GM15510 (cell line): ENCODE results near the gene POLN.

Experiments used
- POLR2A ChIP-seq: IDR thresholded peaks from 3 replicates; pipeline ENCODE4 v1.6.1; 2011; ENCODE audit warnings: borderline replicate concordance; ENCODE audit not compliant: insufficient read length; ENCODE audit errors: extremely low read depth

The POLN gene

DNA sequence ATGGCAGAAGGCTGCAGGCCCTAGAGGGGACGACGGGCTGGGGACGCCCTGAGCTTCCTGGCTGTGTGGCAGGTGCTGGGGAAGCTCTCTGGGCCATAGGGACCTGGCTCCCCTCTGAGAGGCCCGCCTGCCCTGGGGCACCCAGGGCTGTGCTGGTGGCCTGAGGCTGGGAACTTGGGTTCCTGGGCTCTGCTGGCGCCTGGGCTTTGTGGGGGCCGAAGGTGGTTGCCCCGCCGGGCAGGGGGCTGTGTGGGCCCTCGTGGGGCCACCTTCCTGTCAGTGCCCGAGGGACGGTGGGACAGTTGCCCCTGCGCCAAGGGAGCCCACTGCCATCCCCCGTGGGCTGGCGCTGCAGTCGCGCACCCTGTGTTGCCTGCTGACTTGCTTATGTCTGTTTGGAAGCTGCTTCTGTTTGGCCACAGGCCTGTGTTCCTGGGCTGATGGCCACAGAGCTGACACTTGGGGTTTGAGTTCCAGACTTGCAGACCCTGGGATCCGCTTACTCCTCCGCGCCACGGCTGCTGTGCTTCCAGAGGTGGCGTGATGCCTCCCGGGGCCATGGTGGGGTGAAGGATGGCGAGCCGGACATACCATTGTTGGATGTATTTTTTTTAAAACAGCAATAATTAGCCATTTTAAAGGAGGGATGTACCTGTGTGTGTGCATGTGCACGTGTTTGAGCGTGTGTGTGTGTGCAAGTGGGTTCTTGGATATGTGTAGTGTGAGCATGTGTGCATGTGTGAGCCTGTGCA lies 174.3 kb downstream of the POLN start:
- TF ChIP-seq POLR2A: no peak

DNA sequence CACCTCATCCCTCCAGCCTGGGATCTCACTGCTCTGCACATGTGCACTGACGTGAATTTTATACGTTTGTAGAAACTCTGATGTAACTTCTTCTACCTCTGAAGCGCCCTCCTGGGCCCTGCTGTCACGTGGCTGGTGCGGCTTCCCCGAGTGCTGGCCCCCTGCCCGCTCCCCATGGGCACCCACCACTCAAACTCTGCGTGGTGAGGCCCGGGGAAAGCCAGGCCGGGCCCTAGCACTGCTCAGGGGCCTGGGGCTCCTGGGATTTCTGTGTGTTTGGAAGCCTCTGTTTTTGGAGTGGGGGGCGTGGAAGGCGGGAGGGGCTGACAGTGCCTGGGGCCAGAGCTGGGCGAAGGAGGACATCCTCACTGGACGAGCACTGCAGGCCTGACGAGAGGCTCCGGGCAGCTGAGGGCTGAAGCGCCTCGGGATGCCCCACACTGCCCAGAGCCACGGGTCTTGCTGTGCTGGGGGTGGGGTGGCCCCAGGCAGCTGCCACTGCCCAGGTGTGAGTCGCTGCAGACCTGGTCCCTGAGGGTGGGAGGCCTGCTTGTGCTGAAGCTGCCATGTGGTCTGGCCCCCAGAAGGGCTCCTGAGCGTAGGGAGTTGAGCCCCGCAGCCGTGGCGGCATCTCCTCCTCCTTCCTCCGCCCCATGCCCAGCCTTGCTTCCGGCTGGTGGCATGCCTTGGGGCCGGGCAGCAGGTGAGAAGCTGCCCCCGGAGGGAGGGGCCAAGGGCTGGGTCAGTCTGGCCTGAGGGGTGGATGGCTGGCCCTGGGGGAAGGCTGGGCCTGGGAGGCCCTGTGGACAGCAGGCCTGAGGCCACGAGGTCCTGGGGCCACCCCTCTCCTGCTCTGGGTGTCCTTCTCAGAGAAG lies 175.1 kb downstream of the POLN start:
- TF ChIP-seq POLR2A: no peak

DNA sequence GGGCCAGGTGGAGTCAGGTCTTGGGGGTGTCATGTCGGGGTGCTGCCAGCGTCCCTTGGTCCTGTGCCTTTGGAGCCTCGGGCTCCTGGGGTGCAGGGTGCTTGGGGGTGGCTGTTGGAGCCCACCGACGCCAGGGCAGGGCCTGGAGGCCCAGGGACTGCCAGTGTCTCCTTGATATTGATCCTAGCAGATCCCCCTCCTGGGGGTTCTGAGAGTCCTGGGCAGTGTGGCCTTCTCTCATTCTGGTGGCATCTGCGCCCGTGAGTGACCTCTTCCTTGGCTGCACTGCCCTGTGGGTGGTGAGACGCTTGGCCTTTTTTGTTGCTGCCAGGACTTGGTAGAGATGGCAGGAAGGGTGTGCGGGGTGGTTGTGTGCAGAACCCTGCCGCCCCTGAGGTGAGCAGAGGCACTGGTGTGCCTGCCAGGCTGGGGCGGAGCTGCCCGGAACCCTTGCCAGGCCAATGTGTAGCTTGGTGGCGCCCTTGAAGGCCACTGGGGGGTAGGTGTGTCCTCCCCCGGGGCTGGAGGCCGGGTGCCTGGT lies 175.8 kb downstream of the POLN start:
- TF ChIP-seq POLR2A: no peak

DNA sequence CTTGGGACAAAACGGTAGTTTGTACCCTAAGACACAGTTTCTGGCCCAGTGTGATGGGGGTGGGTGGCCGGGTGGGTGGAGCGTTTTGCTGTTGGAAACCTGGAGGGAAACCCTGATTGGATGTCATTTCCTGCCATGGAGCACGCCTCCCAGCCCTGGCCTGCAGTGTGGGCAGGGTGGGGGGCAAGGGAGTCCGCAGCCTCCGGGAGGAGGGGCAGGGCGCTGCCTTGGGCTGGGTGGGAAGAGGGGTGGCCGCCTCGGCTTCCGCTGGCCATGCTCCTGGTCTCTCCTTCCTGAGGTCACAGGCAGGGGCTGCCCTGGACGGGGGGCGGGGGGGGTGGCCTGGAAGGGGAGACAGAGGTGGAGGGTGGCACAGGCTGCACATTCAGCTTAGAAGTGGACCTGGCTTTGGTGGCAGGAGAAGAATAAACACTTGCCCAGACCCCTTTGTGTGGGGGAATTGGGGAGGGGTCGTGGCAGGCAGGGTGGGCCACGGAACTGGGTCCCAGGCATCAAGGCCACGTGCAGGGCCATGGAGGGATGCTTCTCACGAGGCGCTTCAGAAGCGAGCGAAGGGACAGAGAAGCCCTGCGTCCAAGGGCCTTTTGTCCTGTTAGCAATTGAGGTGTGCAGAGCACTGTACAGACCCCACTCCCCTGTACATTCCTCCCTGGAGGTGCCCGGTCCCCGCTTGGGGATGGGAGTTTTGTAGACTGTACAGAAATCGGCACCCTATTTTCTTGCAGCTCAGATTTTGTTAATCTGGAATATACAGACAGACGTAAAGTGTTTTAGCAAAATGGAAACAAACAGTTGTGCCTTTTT lies 176.6 kb downstream of the POLN start:
- no peak for TF ChIP-seq POLR2A

DNA sequence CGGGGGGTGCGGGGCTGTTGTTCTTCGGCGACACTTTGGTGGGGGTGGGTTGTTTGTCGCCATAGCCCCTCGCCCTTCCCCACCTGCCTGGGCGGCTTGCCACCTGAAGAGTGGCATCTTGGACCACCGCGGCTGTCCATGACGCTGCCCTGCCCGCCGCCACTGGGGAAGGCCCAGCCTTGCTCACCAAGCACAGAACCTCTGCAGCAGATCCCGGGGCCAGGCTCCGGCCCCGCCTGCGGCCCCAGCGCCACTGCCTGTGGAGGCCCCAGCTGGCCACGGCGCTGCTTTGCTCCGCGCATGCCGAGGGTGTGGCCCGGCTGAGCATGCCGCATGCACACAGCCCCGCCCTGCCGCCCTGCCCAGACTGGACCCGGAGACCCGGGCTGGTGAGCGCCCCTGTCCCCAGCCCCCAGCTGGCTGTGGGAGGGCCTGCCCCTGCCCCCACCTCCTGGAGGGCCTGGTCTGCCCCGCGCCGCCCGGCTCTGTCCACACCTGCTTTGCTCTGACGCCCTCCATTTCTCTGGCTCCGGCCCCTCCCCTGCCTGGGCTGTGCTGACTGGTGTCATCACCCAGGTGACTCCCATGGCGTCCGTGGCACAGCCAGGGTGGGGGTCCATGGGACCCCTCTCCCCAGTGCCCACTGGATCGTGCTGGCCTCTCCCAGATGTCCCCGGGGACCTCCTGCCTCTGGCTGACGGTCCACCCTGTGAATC lies 177.5 kb downstream of the POLN start:
- no peak for TF ChIP-seq POLR2A

DNA sequence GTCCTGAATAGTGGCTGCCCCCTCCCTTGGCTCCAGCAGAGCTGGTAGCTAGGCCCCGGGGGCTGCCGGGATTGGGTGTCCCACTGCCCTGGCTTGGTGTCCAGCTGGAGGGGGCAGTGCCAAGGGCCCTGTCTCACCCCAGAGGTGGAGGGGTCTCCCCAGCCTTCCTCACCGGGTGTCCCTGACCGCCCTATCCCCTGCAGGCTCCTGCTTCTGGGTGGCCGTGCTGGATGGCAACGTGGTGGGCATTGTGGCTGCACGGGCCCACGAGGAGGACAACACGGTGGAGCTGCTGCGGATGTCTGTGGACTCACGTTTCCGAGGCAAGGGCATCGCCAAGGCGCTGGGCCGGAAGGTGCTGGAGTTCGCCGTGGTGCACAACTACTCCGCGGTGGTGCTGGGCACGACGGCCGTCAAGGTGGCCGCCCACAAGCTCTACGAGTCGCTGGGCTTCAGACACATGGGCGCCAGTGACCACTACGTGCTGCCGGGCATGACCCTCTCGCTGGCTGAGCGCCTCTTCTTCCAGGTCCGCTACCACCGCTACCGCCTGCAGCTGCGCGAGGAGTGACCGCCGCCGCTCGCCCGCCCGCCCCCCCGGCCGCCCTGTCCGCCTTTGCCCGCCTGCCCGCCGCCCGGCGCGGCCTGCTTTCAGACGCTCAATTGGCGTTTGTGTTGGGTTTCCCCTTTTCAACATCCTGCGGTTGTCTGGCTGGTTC lies 178.2 kb downstream of the POLN start:
- TF ChIP-seq POLR2A: no peak

DNA sequence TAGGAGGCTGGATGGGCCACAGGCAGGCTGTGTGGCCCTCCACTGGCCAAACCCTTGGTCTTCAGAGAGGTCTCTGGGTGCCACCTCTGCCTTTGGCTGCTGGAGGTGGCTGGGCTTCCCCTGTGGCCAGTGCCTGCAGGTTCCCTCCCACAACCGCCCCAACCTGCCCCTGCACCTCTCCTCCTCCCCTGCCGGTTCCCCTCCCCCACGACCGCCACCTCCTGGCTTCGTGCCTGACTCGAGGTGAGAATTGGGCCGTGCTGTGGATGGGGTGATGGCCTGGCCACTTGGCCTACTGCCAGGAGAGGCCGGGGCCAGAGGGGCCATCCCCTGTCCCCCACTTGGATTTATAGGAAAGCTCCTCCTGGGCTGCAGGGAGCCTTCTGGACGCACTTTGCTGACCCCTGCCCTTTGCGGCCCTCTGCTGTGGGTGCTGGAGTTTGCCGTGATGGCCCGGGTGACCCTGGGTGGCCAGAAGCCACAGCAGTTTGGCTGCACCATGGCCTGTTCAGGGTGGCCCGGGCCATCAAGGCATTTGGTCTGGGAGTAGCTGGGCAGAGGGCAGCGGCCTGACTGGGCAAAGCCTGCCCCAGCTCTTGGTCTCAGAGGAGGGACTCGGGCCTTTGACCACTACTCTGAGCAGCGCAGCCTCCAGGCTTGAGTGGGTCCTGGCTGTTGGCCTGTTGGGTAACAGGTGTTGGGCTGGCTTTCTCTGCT lies 179.0 kb downstream of the POLN start:
- TF ChIP-seq POLR2A: no peak

DNA sequence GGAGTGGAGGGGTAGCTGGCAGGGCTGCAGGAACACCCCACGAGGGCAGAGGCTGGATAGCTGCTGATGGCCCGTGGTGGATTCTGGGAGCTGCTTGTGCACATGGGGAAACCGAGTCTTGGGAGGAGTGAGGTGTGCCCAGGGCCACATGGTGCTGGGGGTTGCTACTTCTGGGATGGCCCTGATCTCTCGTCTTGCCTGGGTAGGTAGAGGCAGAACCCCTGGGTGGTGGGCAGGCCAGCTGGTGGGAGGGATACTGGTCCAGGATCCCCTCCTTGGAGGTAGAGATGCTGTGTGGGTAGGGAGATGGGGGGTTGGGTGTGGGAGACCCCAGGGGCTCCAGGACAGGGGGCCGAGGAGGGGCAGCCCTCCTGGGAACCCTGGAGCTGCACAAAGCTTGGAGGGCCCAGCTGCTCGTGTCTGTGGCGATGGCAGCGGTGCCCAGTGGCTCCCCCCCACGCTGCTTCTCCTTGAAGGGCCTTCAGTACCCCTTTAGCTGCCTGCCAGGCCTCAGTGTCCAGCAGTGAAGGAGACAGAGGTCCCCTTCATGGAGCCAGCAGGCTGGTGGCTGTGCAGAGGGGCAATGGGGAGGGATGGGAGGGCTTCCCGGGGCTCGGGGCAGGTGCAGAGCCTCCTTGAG lies 179.6 kb downstream of the POLN start:
- no peak for TF ChIP-seq POLR2A

DNA sequence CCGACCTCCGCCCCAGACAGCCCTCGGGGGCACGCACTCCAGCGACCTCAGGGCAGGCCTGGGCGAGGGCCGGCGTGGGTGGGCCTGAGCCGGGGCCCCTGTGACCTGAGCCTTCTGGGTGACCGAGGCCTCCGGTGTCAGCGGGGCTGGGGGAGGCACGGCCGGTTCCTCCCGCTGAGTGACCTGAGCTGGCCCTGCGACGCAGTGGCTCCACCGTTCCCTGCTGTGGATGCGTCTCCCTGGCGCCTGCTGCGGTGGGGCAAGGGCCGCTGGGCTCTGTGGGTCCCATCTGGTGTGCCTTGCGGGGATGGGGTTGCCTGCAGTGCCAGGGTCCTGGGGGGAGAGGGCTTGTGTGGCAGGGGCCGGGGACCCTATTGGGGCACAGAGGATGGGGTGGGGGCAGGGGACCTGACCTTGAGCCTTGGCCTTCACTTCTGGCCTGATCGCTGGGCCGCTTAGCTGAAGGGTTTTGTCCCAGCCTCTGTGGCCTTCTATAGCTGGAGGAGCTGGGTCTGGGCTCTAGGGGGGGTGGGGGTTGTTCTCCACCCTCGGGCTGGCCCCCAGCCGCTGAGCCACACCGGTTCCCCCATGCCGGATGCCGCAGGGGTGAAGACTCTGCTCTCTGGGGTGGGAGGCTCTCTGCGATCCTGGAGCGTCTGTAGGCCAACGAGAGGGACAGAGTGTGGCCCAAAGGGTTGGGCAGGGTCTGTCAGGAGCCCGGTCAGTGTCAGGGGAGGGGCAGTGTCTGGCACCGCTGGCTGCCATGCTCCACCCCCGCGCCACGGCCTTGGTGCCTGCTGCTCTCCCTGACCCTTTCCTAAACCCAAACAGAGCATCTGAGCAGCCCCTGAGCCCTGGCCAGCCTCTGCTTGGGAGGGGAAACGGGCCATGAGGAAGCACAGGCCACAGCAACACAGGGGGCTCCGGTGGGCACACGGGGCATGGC lies 180.5 kb downstream of the POLN start:
- TF ChIP-seq POLR2A: no peak

DNA sequence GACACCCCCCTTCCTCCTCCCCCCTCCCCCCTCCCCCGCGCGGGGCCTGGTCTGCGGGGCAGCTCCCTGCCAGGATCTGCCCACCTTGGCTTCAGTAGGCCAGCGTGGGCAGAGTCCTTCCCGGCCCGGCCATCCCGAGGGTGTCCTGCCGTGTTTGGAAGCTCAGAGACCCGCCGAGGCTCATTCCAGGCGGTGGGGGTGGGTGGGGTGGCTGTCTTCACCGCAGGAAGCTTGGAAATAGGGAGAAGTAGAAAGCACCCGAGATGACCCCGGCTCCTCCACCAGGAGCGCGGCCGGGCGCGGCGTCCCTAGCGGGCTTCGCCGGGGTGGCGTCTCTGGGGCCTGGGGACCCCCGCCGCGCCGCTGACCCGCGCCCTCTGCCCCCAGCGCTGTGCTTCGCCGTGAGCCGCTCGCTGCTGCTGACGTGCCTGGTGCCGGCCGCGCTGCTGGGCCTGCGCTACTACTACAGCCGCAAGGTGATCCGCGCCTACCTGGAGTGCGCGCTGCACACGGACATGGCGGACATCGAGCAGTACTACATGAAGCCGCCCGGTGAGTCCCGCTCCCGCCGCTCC lies 181.2 kb downstream of the POLN start:
- TF ChIP-seq POLR2A: no peak
